HS-5 (cell line): ENCODE measurements around the gene TMEM61.
"Not testable (repeated sequence)": the region's sequence is repeated elsewhere in the genome, so short reads cannot be mapped to it uniquely, and the experiment has no call there.

Experiments used
- DNase-seq: peaks from one replicate; pipeline ENCODE4 v3.0.0-alpha.2; 2012; ENCODE audit warnings: low read depth

Gene TMEM61

GRCh38 chr1:55001311-55001710 is 20.9 kb downstream of the TMEM61 start:
- no peak for DNase-seq

DNA sequence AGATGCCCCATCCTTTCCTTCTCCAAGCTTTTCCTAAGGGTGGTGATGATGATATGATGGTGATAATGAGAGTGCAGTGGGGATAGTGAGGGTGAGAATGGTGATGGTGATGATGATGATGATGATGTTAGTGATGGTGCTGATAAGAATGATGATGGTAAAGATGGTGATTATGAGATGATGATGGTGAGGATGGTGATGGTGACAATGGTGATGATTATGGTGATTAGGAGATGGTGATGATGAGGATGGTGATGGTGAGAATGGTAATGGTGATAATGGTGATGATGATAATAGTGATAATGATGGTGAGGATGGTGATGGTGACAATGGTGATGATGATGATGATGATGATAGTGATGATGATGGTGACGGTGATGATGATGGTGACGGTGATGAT is 22.3 kb downstream of the TMEM61 start:
- no peak for DNase-seq

- DNase-seq, result no peak
These were observed 25.1 kb downstream of the TMEM61 start for GRCh38 chr1:55005351-55006140.

GRCh38 chr1:55006931-55007330 is 26.5 kb downstream of the TMEM61 start:
- no peak for DNase-seq

DNA sequence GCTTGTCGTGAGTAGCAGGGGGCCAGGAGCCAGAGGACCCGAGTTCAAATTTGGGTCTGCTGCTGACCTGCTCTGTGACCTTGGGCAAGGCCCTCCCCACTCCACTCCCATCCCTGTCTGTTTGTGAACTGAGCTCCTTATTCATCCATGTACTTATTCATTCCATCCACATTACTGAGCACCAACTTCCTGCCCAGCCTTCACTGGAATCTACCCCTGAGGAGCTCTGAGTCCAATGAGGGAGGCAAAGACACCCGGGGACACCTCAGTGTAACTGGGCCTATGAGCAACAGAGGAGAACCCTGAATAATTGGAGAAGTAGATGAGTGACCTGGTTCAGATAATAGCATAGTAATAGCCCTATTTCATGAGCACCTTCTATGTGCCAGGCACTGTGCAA is 27.2 kb downstream of the TMEM61 start:
- peak; percentile 67 for DNase-seq

GRCh38 chr1:55010194-55010886 is 29.9 kb downstream of the TMEM61 start:
- DNase-seq, result no peak

DNA sequence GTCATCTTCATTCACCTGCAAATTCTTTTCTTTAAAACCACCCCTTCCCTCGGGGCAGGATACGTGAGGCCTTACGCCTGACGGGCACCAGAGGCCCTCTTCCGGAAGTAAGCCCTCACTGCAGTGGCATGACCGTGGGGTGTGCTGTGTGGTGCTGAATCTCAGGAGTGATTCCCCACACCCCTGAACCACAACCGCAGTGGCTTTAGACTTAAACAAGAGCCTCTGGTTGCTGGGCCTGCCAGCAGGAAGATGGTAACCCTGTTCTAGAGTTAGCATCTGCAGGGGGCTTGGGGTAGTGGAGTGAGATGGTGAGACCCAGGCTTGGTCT is 30.4 kb downstream of the TMEM61 start:
- DNase-seq, result no peak

DNA sequence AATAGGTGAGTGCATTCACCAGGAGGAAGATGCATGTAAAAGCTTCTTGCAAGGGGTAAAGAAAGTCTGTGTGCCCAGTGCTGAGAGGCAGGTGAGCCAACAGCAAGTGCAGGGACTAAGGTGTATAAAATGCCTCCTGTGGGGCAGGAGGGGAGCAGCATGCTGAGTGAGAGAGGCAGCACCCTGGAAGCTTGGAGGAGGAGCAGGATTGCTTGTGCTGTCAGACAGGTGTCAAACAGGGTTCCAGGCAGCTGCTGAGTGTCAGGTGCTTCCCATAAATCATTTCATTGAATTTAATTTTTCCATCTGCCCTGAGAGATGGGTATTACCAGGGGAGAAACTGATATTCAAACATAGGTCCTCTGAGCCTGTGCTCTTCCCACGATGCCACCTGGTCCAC is 32.2 kb downstream of the TMEM61 start:
- DNase-seq, result no peak

- no peak for DNase-seq
These were observed 34.7 kb downstream of the TMEM61 start for GRCh38 chr1:55015123-55015522.

DNA sequence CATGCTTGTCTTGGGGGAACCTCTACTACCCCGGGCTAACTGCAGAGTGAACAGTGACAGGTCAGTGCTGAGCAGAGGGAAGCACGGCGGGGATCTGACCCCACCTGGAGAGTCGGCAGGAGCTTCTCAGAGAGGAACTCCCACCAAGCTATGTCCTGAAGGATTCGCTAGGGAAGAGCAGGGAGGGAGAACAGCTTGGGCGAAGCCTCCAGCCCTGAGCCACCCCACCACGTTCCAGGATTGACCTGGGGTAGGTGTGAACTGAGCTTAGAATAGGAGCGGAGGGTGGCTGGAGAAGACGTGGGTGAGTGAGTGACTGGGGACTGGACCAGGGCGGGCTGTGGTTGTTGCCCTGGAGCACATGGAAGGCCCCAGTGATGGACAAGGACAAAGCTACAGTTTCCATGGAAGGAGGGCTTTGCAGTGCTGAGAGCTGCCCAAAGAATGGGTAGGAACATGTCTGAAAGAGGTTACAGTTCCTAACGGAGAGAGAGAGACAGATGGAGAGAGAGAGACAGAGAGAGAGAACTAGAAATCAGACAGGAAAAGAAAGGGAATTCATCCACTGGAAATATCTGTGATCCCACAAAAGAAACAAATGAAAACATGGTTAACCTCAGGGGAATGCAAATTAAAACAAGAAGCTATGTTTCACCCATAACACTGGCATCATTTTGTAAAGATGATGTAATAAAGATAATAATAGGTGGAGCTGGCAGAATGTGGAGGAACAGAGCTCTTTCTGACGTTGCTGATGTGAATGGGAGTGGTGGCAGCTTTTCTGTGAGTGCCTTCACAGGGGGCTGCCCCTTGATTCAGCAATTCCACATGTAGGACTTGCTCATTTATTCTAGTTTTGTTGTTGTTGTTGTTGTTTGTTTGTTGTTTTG is 35.5 kb downstream of the TMEM61 start:
- no peak for DNase-seq

GRCh38 chr1:55018395-55018794 is 38.0 kb downstream of the TMEM61 start:
- no peak for DNase-seq

GRCh38 chr1:55021942-55022546 is 41.6 kb downstream of the TMEM61 start:
- peak; percentile 70 for DNase-seq

DNA sequence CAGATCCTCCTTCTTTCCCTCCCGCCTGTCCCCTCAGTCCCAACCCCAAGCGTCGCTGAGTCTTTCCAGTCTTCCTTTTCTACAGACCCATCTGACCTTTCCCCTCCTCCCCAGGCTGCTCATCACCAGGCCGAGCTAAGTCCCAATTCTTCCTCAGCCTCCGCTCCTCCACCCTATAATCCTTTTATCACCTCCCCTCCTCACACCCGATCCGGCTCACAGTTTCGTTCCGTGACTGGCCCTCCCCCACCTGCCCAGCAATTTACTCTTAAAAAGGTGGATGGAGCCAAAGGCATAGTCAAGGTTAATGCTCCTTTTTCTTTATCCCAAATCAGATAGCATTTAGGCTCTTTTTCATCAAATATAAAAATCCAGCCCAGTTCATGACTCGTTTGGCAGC is 43.7 kb downstream of the TMEM61 start:
- not testable (repeated sequence) for DNase-seq

- DNase-seq, result not testable (repeated sequence)
These were observed 46.3 kb downstream of the TMEM61 start for GRCh38 chr1:55026682-55027081.

GRCh38 chr1:55031098-55031497 is 50.7 kb downstream of the TMEM61 start:
- not testable (repeated sequence) for DNase-seq

GRCh38 chr1:55033265-55033614 is 52.8 kb downstream of the TMEM61 start:
- no peak for DNase-seq

DNA sequence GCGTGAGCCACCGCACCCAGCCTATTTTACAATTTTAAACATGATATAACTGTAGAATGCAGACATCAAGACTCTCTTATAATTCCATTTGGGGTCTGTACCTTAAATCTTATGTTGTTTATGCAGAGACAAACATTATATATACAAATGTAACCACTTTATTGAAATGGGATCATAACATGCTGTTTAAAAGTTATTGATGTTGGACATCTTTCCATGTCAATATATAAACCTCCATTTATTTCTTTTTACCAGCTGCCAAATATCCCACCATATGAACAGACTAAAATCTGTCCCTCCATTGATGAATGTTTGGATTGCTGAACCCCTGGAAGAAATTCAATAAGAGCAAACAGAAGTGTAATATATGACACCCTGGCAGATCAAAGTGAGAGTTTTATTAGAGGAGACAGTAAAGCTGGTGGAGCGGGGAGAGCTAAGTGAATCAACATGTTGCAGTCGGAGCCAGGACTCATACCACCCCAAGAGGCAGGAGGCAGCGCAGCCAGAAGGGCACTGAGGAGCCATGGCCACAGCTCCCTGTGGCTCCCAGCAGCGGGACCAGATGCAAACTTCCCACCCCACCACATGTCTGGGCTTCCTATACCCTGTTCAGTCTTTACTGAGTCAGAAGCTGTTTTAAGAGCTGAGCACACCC is 54.2 kb downstream of the TMEM61 start:
- no peak for DNase-seq

DNA sequence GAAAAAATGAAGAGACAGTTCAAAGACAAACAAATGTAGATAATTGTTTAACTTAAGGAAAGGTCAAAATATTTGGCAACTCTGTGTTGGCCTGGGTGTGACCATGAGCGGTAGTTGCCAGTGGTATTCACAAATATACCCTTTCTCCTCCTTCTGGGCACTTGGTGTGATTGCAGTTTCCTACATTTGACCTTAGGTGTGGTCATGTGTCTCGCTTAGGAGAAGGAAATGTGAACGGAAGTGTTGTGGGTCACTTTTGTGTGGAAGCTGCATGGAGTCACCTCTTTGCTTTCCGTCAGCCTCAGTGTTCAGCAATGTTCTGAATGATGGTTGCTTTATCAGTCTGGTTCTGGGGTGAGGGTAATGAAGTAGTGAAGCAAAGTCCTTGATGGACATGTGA is 55.5 kb downstream of the TMEM61 start:
- DNase-seq, result no peak

- DNase-seq, result no peak
These were observed 57.5 kb downstream of the TMEM61 start for GRCh38 chr1:55037733-55038551.

DNA sequence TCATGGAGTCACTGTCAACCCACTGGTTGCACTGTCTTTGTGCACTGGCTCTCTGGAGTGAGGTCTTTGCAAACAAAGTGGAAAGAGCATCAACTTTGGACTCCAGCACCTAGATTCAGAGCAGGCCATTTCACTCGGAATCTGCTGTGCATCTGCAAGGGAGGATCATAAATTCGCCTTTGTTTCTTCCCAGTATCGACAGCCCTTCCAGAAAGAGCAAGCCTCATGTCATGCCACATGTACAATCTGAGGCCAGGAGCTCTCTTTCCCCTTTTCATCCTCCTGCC is 58.1 kb downstream of the TMEM61 start:
- DNase-seq, result no peak

DNA sequence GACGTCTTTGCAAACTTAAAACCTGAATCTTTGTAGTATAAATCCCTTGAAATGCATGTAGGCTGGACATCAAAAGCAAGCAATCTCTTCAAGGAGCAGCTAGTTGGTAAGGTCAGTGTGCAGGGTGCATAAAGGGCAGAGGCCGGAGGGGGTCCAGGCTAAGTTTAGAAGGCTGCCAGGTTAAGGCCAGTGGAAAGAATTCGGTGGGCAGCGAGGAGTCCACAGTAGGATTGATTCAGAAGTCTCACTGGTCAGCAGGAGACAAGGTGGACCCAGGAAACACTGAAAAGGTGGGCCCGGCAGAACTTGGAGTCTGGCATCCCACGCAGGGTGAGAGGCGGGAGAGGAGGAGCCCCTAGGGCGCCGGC is 58.5 kb downstream of the TMEM61 start:
- DNase-seq, result no peak
